ENCODE data around the gene MUCL1. TPM values are rescaled to one million over a fixed set of nuclear protein-coding genes. Genes with fewer than 3 reads are reported as not detected.

MUCL1 gene
- total RNA-seq, 5 donors from 2014 or later (not counting 1 experiment from before 2014, with no cell fraction given), result not detected

GRCh38 chr12:54865683-54866324 is 11.5 kb downstream of the MUCL1 start:
- 0% methylated on average over 1 of the region's 4 CpGs for WGBS (ENCODE audit: insufficient coverage)

DNA sequence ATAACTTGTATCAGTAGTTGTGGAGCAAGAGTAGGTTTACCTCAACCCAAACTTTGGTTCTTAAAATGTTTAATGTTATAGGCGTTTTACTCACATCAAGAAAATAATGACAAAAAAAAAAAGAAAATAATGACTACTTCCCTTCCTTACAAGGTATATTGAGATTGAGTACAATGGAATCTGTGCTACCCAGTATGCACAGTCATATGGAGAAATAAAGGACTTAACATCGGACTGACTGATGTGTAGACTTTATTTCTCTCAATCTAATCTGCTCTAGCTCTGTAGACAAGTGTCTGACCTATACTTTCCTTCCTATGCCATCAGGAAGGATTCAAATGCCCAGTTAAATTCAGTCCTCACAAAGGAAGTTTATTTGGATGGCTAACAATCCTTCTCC is 14.4 kb downstream of the MUCL1 start:
- ATAC-seq (replicated peaks in 1 of 4) (no peak), DNase-seq (no peak)
- H3K4me3 ChIP-seq (ENCODE audit: control insufficient read depth in 1 of 2, extremely low read depth in 1 of 2, low read length in 1 of 2), result no peak overlapping the region
- WGBS (ENCODE audit: insufficient coverage), result no CpG with 5 or more reads among the region's 2 CpGs
- no peaks in the 10 kb centered on the region for H3K36me3 ChIP-seq (ENCODE audit: control insufficient read depth in 2 of 2, extremely low read depth in 1 of 2, insufficient read depth in 1 of 2, low read length in 1 of 2)
- no peaks in the 10 kb centered on the region for H3K4me1 Mint-ChIP-seq
- H3K4me1 ChIP-seq (ENCODE audit: control insufficient read depth in 1 of 2, extremely low read depth in 1 of 2, insufficient read depth in 2 of 2, low read length in 2 of 2), result no peaks in the 10 kb centered on the region
- H3K27me3 ChIP-seq (replicated peaks in 1 of 2; ENCODE audit: control insufficient read depth in 2 of 2, extremely low read depth in 1 of 2, insufficient read depth in 2 of 2, low read length in 1 of 2), result no peaks in the 10 kb centered on the region
- H3K4me3 Mint-ChIP-seq, result no peak overlapping the region
- no peak overlapping the region for H3K27ac Mint-ChIP-seq
- ChIA-PET CTCF (no interaction called here), POLR2A (no interaction called here)
- H3K9me3 ChIP-seq, result no peaks in the 10 kb centered on the region
- peaks cover 14 to 19% of the 10 kb centered on the region in 2 donors for H3K27me3 Mint-ChIP-seq
- no peaks in the 10 kb centered on the region for H3K9me3 Mint-ChIP-seq
- no peak overlapping the region for H3K27ac ChIP-seq (ENCODE audit: low read length)
- no peaks in the 10 kb centered on the region for H3K36me3 Mint-ChIP-seq

More at GRCh38 chr12:54865683-54866324, 11.5 kb downstream of the MUCL1 start:
- H3K4me1 ChIP-seq (ENCODE audit: control insufficient read depth in 1 of 2, extremely low read depth in 1 of 2, insufficient read depth in 2 of 2, low read length in 2 of 2), result no peaks in the 10 kb centered on the region
- H3K4me1 Mint-ChIP-seq, result no peaks in the 10 kb centered on the region
- H3K27ac Mint-ChIP-seq, result no peak overlapping the region
- H3K36me3 Mint-ChIP-seq, result no peaks in the 10 kb centered on the region
- peaks cover 20 to 28% of the 10 kb centered on the region in 2 donors for H3K27me3 Mint-ChIP-seq
- ChIA-PET POLR2A (no interaction called here), CTCF (no interaction called here)
- no peaks in the 10 kb centered on the region for H3K9me3 ChIP-seq
- no peak overlapping the region for H3K27ac ChIP-seq (ENCODE audit: low read length)
- no peaks in the 10 kb centered on the region for H3K9me3 Mint-ChIP-seq
- H3K4me3 ChIP-seq (ENCODE audit: control insufficient read depth in 1 of 2, extremely low read depth in 1 of 2, low read length in 1 of 2), result no peak overlapping the region
- ATAC-seq (replicated peaks in 1 of 4) (no peak), DNase-seq (no peak)
- no peaks in the 10 kb centered on the region for H3K36me3 ChIP-seq (ENCODE audit: control insufficient read depth in 2 of 2, extremely low read depth in 1 of 2, insufficient read depth in 1 of 2, low read length in 1 of 2)
- H3K4me3 Mint-ChIP-seq, result no peak overlapping the region
- no peaks in the 10 kb centered on the region for H3K27me3 ChIP-seq (replicated peaks in 1 of 2; ENCODE audit: control insufficient read depth in 2 of 2, extremely low read depth in 1 of 2, insufficient read depth in 2 of 2, low read length in 1 of 2)

DNA sequence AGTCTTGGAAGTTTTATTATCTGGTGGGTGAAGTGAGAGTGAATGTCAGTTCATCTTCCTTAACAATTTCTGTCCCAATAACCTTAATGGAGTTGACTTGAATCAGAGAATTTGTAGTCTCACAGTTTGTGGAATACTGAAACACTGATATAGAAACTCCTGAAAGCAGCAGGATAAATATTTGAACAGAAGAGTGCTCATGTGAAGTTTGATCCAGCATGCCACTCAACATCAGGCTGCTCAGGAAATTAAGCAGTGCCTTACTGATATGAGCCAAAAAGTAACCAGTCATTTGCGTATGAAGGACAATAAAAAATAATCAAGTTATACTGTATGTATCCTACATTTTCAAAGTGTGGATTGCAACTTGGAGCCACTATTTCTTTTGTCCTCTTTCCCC is 15.7 kb downstream of the MUCL1 start:
- H3K4me3 Mint-ChIP-seq, result no peak overlapping the region
- CTCF ChIA-PET, result interaction anchor here in 1 of 2 donors (1.2 kb wide), 1 partner anchor 16 kb away, joined by 3 read pairs; the partner anchor contains the start of gene MUCL1
- ATAC-seq (replicated peaks in 1 of 4), result no peak

GRCh38 chr12:54870617-54871016 is 16.3 kb downstream of the MUCL1 start:
- H3K27ac ChIP-seq (ENCODE audit: low read length), result no peak overlapping the region
- DNase-seq, result no peak
- Mint-ChIP-seq H3K9me3 (no peaks in the 10 kb centered on the region), H3K4me3 (no peak overlapping the region), H3K27ac (no peak overlapping the region), H3K36me3 (no peaks in the 10 kb centered on the region), H3K27me3 (peaks cover 17 to 18% of the 10 kb centered on the region in 2 donors), H3K4me1 (no peaks in the 10 kb centered on the region)
- no peak overlapping the region for H3K4me3 ChIP-seq (ENCODE audit: control insufficient read depth in 1 of 2, extremely low read depth in 1 of 2, low read length in 1 of 2)
- no peaks in the 10 kb centered on the region for H3K9me3 ChIP-seq
- 100% methylated on average over 1 of the region's 5 CpGs for WGBS (ENCODE audit: insufficient coverage)
- CTCF ChIA-PET, result interaction anchor here in 1 of 2 donors (1.2 kb wide), 1 partner anchor 16 kb away, joined by 3 read pairs; the partner anchor contains the start of gene MUCL1
- no peaks in the 10 kb centered on the region for H3K36me3 ChIP-seq (ENCODE audit: control insufficient read depth in 2 of 2, extremely low read depth in 1 of 2, insufficient read depth in 1 of 2, low read length in 1 of 2)
- no peaks in the 10 kb centered on the region for H3K27me3 ChIP-seq (replicated peaks in 1 of 2; ENCODE audit: control insufficient read depth in 2 of 2, extremely low read depth in 1 of 2, insufficient read depth in 2 of 2, low read length in 1 of 2)
- no peaks in the 10 kb centered on the region for H3K4me1 ChIP-seq (ENCODE audit: control insufficient read depth in 1 of 2, extremely low read depth in 1 of 2, insufficient read depth in 2 of 2, low read length in 2 of 2)
- ATAC-seq (replicated peaks in 1 of 4), result no peak
- POLR2A ChIA-PET, result no interaction called here

More for the DNA sequence above, 15.7 kb downstream of the MUCL1 start:
- Histone ChIP-seq H3K4me3 (ENCODE audit: control insufficient read depth in 1 of 2, extremely low read depth in 1 of 2, low read length in 1 of 2) (no peak overlapping the region), H3K36me3 (ENCODE audit: control insufficient read depth in 2 of 2, extremely low read depth in 1 of 2, insufficient read depth in 1 of 2, low read length in 1 of 2) (no peaks in the 10 kb centered on the region), H3K9me3 (no peaks in the 10 kb centered on the region), H3K4me1 (ENCODE audit: control insufficient read depth in 1 of 2, extremely low read depth in 1 of 2, insufficient read depth in 2 of 2, low read length in 2 of 2) (no peaks in the 10 kb centered on the region), H3K27me3 (replicated peaks in 1 of 2; ENCODE audit: control insufficient read depth in 2 of 2, extremely low read depth in 1 of 2, insufficient read depth in 2 of 2, low read length in 1 of 2) (no peaks in the 10 kb centered on the region), H3K27ac (ENCODE audit: low read length) (no peak overlapping the region)
- H3K36me3 Mint-ChIP-seq, result no peaks in the 10 kb centered on the region
- no peak for DNase-seq
- no CpG with 5 or more reads among the region's 1 CpG for WGBS (ENCODE audit: insufficient coverage)
- peaks cover 17 to 21% of the 10 kb centered on the region in 2 donors for H3K27me3 Mint-ChIP-seq
- no peaks in the 10 kb centered on the region for H3K9me3 Mint-ChIP-seq
- H3K4me1 Mint-ChIP-seq, result no peaks in the 10 kb centered on the region
- POLR2A ChIA-PET, result no interaction called here
- H3K27ac Mint-ChIP-seq, result no peak overlapping the region

GRCh38 chr12:54879150-54879549 is 24.8 kb downstream of the MUCL1 start:
- ChIA-PET POLR2A (interaction anchor here in 1 of 2 donors (0.6 kb wide), 1 partner anchor 179 kb away, joined by 3 read pairs; no protein-coding TSS in a partner anchor), CTCF (no interaction called here)
- no peaks in the 10 kb centered on the region for H3K9me3 Mint-ChIP-seq
- DNase-seq (no peak), ATAC-seq (replicated peaks in 1 of 4) (no peak)
- Histone ChIP-seq H3K27ac (ENCODE audit: low read length) (no peak overlapping the region), H3K27me3 (replicated peaks in 1 of 2; ENCODE audit: control insufficient read depth in 2 of 2, extremely low read depth in 1 of 2, insufficient read depth in 2 of 2, low read length in 1 of 2) (no peaks in the 10 kb centered on the region), H3K36me3 (ENCODE audit: control insufficient read depth in 2 of 2, extremely low read depth in 1 of 2, insufficient read depth in 1 of 2, low read length in 1 of 2) (no peaks in the 10 kb centered on the region), H3K4me3 (ENCODE audit: control insufficient read depth in 1 of 2, extremely low read depth in 1 of 2, low read length in 1 of 2) (no peak overlapping the region), H3K4me1 (ENCODE audit: control insufficient read depth in 1 of 2, extremely low read depth in 1 of 2, insufficient read depth in 2 of 2, low read length in 2 of 2) (no peaks in the 10 kb centered on the region), H3K9me3 (peaks cover 4% of the 10 kb centered on the region)
- H3K4me1 Mint-ChIP-seq, result no peaks in the 10 kb centered on the region
- WGBS (ENCODE audit: insufficient coverage), result no CpG with 5 or more reads among the region's 3 CpGs
- H3K27ac Mint-ChIP-seq, result no peak overlapping the region
- H3K27me3 Mint-ChIP-seq, result peaks cover 0 to under 1% of the 10 kb centered on the region in 2 donors
- no peaks in the 10 kb centered on the region for H3K36me3 Mint-ChIP-seq
- no peak overlapping the region for H3K4me3 Mint-ChIP-seq

DNA sequence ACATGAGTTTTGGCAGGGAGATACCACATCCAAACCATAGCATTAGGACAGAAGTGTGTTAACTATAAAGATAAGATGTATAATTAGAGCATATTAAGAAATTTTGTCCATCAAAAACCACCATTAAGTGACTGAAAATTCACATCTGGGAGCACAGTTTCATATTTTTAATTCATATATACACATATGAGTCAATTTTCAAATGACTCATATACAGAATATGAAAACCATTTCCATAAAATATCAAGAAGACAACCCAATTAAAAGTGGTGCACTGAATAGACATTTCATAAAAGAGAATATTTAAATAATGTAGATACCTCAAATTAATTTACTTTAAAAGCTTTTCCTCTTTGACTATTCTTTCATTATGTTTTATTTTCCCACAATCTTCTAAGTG is 25.3 kb downstream of the MUCL1 start:
- Histone ChIP-seq H3K27me3 (replicated peaks in 1 of 2; ENCODE audit: control insufficient read depth in 2 of 2, extremely low read depth in 1 of 2, insufficient read depth in 2 of 2, low read length in 1 of 2) (no peaks in the 10 kb centered on the region), H3K36me3 (ENCODE audit: control insufficient read depth in 2 of 2, extremely low read depth in 1 of 2, insufficient read depth in 1 of 2, low read length in 1 of 2) (no peaks in the 10 kb centered on the region), H3K9me3 (peaks cover 4% of the 10 kb centered on the region), H3K4me3 (ENCODE audit: control insufficient read depth in 1 of 2, extremely low read depth in 1 of 2, low read length in 1 of 2) (no peak overlapping the region), H3K27ac (ENCODE audit: low read length) (no peak overlapping the region), H3K4me1 (ENCODE audit: control insufficient read depth in 1 of 2, extremely low read depth in 1 of 2, insufficient read depth in 2 of 2, low read length in 2 of 2) (no peaks in the 10 kb centered on the region)
- CTCF ChIA-PET, result no interaction called here
- DNase-seq (no peak), ATAC-seq (replicated peaks in 1 of 4) (no peak)
- Mint-ChIP-seq H3K4me3 (no peak overlapping the region), H3K9me3 (no peaks in the 10 kb centered on the region), H3K4me1 (no peaks in the 10 kb centered on the region), H3K27ac (no peak overlapping the region), H3K27me3 (no peaks in the 10 kb centered on the region), H3K36me3 (no peaks in the 10 kb centered on the region)
- POLR2A ChIA-PET, result no interaction called here

DNA sequence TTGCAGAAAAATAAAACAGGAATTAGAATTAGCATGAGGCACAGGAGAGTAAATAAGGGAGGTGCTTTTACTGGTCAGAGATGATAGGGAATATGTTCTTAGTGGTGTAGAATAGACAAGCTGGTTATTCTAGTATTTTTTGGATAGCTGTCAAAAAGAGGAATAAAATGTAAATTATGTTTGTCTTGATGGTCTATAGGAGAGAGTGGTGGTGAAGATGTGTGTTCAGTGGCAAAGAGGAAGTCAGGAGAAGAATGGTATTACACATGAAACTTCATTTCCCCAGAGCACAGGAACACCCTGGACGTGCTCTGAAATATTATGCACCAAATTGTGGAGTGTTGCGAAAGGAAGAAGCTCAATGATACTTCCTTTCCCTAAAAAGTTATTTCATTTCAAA is 27.8 kb downstream of the MUCL1 start:
- no peak for DNase-seq
- no peak overlapping the region for H3K27ac Mint-ChIP-seq
- H3K4me3 ChIP-seq (ENCODE audit: control insufficient read depth in 1 of 2, extremely low read depth in 1 of 2, low read length in 1 of 2), result no peak overlapping the region
- ChIA-PET POLR2A (no interaction called here), CTCF (no interaction called here)
- no CpG with 5 or more reads among the region's 2 CpGs for WGBS (ENCODE audit: insufficient coverage)
- no peak for ATAC-seq (replicated peaks in 1 of 4)
- H3K4me1 Mint-ChIP-seq, result no peaks in the 10 kb centered on the region
- H3K4me3 Mint-ChIP-seq, result no peak overlapping the region
- H3K27me3 Mint-ChIP-seq, result no peaks in the 10 kb centered on the region
- no peaks in the 10 kb centered on the region for H3K27me3 ChIP-seq (replicated peaks in 1 of 2; ENCODE audit: control insufficient read depth in 2 of 2, extremely low read depth in 1 of 2, insufficient read depth in 2 of 2, low read length in 1 of 2)
- H3K4me1 ChIP-seq (ENCODE audit: control insufficient read depth in 1 of 2, extremely low read depth in 1 of 2, insufficient read depth in 2 of 2, low read length in 2 of 2), result no peaks in the 10 kb centered on the region
- no peak overlapping the region for H3K27ac ChIP-seq (ENCODE audit: low read length)
- no peaks in the 10 kb centered on the region for H3K9me3 Mint-ChIP-seq
- no peaks in the 10 kb centered on the region for H3K9me3 ChIP-seq
- H3K36me3 ChIP-seq (ENCODE audit: control insufficient read depth in 2 of 2, extremely low read depth in 1 of 2, insufficient read depth in 1 of 2, low read length in 1 of 2), result no peaks in the 10 kb centered on the region
- no peaks in the 10 kb centered on the region for H3K36me3 Mint-ChIP-seq

Data from T-cell (primary cell).